Measurements from ENCODE around the gene AQP9. TPM values are rescaled to one million over a fixed set of nuclear protein-coding genes. Genes with fewer than 3 reads are reported as not detected.

The AQP9 gene
- total and polyA plus RNA-seq, 2 of the 8 experiments (the other 6 are each of a cell fraction or from before 2014, with no cell fraction given), result not detected

- Histone ChIP-seq H3K4me2 (ENCODE audit: insufficient read depth in 1 of 2, low read depth in 2 of 2, low read length in 2 of 2) (no peak overlapping the region), H3K36me3 (ENCODE audit: control insufficient read depth in 2 of 4, insufficient read depth in 4 of 4, low read length in 3 of 4) (no peaks in the 10 kb centered on the region), H3K18ac (ENCODE audit: extremely low read depth, low read length) (no peak overlapping the region), H3K14ac (ENCODE audit: insufficient read length) (no peak overlapping the region), H2BK12ac (ENCODE audit: low read depth, low read length) (no peak overlapping the region), H2AFZ (ENCODE audit: low read length) (no peak overlapping the region), H4K91ac (replicated peaks; ENCODE audit: insufficient read length, low read length) (no peak overlapping the region), H3K27me3 (replicated peaks in 1 of 4; ENCODE audit: control insufficient read depth in 3 of 4, extremely low read depth in 1 of 4, insufficient read depth in 3 of 4, low read length in 3 of 4) (no peaks in the 10 kb centered on the region), H4K5ac (ENCODE audit: insufficient read length, low read depth, low read length) (no peak overlapping the region), H3K27ac (ENCODE audit: low read depth, low read length) (no peak overlapping the region), H2AK5ac (ENCODE audit: low read depth, low read length) (no peak overlapping the region), H4K20me1 (replicated peaks in 1 of 2; ENCODE audit: control insufficient read depth in 1 of 2, insufficient read depth in 2 of 2, low read length in 2 of 2) (no peaks in the 10 kb centered on the region), H4K8ac (ENCODE audit: extremely low read depth, insufficient read depth, low read length) (no peak overlapping the region), H2BK20ac (ENCODE audit: low read length) (no peak overlapping the region), H3K4me1 (replicated peaks in 1 of 4; ENCODE audit: control insufficient read depth in 3 of 4, insufficient read depth in 4 of 4, low read length in 3 of 4) (no peaks in the 10 kb centered on the region), H3K23ac (ENCODE audit: insufficient read length) (no peak overlapping the region), H3K56ac (replicated peaks; ENCODE audit: insufficient read length, low read depth, low read length) (no peak overlapping the region), H2BK15ac (ENCODE audit: low read length) (no peak overlapping the region), H3K9ac (replicated peaks in 1 of 4; ENCODE audit: extremely low read depth in 1 of 4, low read depth in 3 of 4, low read length in 3 of 4) (no peak overlapping the region), H3K79me1 (ENCODE audit: low read depth, low read length) (no peaks in the 10 kb centered on the region), H3K9me3 (ENCODE audit: insufficient read depth in 2 of 2, low read depth in 1 of 2, low read length in 1 of 2) (no peaks in the 10 kb centered on the region), H3K4me3 (ENCODE audit: extremely low read depth in 1 of 4, insufficient read depth in 2 of 4, low read depth in 3 of 4, low read length in 4 of 4) (no peak overlapping the region), H2BK5ac (ENCODE audit: low read depth, low read length) (no peak overlapping the region), H3K23me2 (ENCODE audit: low read depth, low read length) (no peaks in the 10 kb centered on the region; the same call in 1 of the 2 replicates), H3K79me2 (ENCODE audit: control insufficient read depth in 1 of 2, insufficient read depth in 2 of 2, low read length in 2 of 2) (no peaks in the 10 kb centered on the region), H2BK120ac (replicated peaks; ENCODE audit: low read depth, low read length) (no peak overlapping the region), H3K4ac (replicated peaks; ENCODE audit: insufficient read length, low read depth, low read length) (no peak overlapping the region)
- DNase-seq (ENCODE audit: low read depth in 1 of 2, low spot score in 2 of 2), result no peak
- ChIA-PET CTCF (ENCODE audit: partially characterized antibody) (interaction anchor here (1.3 to 3.6 kb wide), 2 partner anchors 34 to 78 kb away, joined by 3 to 13 read pairs; no protein-coding TSS in a partner anchor), POLR2A (ENCODE audit: partially characterized antibody) (no interaction called here)
- FAIRE-seq, result no peak
- TF ChIP-seq SIX5 (IDR thresholded peaks at IDR 0.05; ENCODE audit: low read depth, low read length), result no peak
- 91% methylated on average over 4 of the region's 4 CpGs; no CpG with 5 or more reads in 1 of the 2 experiments for WGBS, 2 experiments (ENCODE audit: extremely low coverage in 1 of 2, insufficient coverage in 1 of 2, insufficient read length in 1 of 2, insufficient replicate concordance in 2 of 2, low coverage in 1 of 2, low lambda C conversion rate in 2 of 2, missing lambda C conversion rate in 1 of 2)
Measured at GRCh38 chr15:58148633-58149445, 10.7 kb downstream of the AQP9 start.
